Mesenteric fat pad (tissue), 1 donor: ENCODE results near the gene EXOSC3. TPM values are rescaled to one million over a fixed set of nuclear protein-coding genes. Genes with fewer than 3 reads are reported as not detected.

Experiments
- DNase-seq: peaks from one replicate; pipeline ENCODE4 v3.0.0-alpha.2; 2020; ENCODE audit warnings: low spot score
- total RNA-seq: library from RNA; stranded (reverse); fragmentation: NEBNext Ultra II Directional; extraction: Animal tissue kit (Norgen Biotek cat#: 25700); gene quantifications from one replicate; pipeline ENCODE4 v1.2.1, GENCODE V29; 2021
- donor health status: DM: yes; HTN: yes; CAD: no.

EXOSC3 gene
- total RNA-seq, 1 donor from 2014 or later = 33.2 TPM

- no peak for DNase-seq
These were observed 45.6 kb downstream of the EXOSC3 start for GRCh38 chr9:37739222-37739621.

- DNase-seq = no peak
These were observed 51.9 kb downstream of the EXOSC3 start for GRCh38 chr9:37732952-37733351.

- no peak for DNase-seq
These were observed 52.6 kb downstream of the EXOSC3 start for GRCh38 chr9:37732086-37732741.

GRCh38 chr9:37730839-37731238, 54.0 kb downstream of the EXOSC3 start:
- DNase-seq = no peak

GRCh38 chr9:37730256-37730655, 54.6 kb downstream of the EXOSC3 start:
- no peak for DNase-seq

Other genes with a start within 250 kb of the EXOSC3 start
- 10.6 TPM for gene FBXO10, start 208.7 kb downstream of the EXOSC3 start, total RNA-seq
- 82.7 TPM for gene TOMM5, start 192.5 kb downstream of the EXOSC3 start, total RNA-seq
- 0.19 TPM for gene FRMPD1, start 134.1 kb downstream of the EXOSC3 start, total RNA-seq
- gene TRMT10B, start 31.3 kb downstream of the EXOSC3 start, total RNA-seq = 6.8 TPM
- 32.3 TPM for gene DCAF10, start 15.7 kb upstream of the EXOSC3 start, total RNA-seq
- 59.2 TPM for gene SLC25A51, start 119.1 kb upstream of the EXOSC3 start, total RNA-seq